AG09309 (cell line): ENCODE measurements around the gene TEX54.
"Not testable (repeated sequence)": the region's sequence is repeated elsewhere in the genome, so short reads cannot be mapped to it uniquely, and the experiment has no call there.

Source experiments
- DNase-seq: peaks from one replicate; pipeline ENCODE4 v3.0.0-alpha.2; 2010; ENCODE audit warnings: low read depth
- H3K4me3 ChIP-seq: 2 replicates; pipeline ENCODE4 v1.5.1; 2011; ENCODE audit warnings: mild to moderate bottlenecking, low read depth, low read length, moderate library complexity; ENCODE audit not compliant: control insufficient read depth
- TF ChIP-seq, protein P1 (sequence below): IDR thresholded peaks from 2 replicates; pipeline ENCODE4 v1.5.1; 2011; ENCODE audit warnings: mild to moderate bottlenecking, low read depth, low read length, inconsistent platforms; ENCODE audit not compliant: insufficient read depth, control insufficient read depth; ENCODE audit errors: missing control alignments

The TEX54 gene

DNA sequence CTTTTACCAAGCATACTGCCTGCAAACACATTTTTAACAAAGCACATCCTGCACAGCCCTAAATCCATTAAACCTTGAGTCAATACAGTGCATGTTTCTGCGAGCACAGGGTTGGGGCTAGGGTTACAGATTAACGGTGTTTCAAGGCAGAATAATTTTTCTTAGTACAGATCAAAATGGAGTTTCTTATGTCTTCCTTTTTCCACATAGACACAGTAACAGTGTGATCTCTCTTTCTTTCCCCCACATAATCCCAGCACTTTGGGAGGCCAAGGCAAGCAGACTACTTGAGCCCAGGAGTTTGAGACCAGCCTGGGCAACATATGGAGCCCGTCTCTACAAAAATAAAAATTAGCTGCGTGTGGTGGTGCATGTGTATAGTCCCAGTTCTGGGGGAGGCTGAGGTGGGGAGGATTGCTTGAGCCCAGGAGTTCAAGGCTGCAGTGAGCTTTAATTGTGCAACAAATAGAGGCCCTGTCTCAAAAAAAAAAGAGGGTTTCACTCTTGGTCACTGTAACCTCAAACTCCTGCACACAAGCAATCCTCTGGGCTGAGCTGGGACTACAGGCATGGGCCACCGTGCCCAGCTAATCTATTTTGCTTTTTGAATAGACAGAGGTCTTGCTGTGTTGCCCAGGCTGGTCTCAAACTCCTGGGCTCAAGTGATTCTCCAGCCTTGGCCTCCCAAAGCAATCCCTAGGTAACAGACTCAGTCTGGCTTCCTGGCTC lies 28.4 kb upstream of the TEX54 start:
- H3K4me3 ChIP-seq: no peak overlapping the region
- TF ChIP-seq, protein P1, sequence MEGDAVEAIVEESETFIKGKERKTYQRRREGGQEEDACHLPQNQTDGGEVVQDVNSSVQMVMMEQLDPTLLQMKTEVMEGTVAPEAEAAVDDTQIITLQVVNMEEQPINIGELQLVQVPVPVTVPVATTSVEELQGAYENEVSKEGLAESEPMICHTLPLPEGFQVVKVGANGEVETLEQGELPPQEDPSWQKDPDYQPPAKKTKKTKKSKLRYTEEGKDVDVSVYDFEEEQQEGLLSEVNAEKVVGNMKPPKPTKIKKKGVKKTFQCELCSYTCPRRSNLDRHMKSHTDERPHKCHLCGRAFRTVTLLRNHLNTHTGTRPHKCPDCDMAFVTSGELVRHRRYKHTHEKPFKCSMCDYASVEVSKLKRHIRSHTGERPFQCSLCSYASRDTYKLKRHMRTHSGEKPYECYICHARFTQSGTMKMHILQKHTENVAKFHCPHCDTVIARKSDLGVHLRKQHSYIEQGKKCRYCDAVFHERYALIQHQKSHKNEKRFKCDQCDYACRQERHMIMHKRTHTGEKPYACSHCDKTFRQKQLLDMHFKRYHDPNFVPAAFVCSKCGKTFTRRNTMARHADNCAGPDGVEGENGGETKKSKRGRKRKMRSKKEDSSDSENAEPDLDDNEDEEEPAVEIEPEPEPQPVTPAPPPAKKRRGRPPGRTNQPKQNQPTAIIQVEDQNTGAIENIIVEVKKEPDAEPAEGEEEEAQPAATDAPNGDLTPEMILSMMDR: no peak
- no peak for DNase-seq

DNA sequence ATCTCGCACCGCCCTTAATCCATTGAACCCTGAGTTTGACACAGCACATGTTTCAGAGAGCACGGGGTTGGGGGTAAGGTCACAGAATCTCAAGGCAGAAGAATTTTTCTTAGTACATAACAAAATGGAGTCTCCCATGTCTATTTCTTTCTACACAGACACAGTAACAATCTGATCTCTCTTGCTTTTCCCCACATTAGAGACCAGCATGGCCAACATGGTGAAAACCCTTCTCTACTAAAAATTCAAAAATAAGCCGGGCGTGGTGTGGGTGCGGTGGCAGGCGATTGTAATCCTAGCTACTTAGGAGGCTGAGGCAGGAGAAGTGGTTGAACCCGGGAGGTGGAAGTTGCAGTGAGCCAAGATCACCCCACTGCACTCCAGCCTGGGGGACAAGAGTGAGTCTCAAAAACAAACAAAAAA lies 26.7 kb upstream of the TEX54 start:
- H3K4me3 ChIP-seq, DNase-seq: not testable (repeated sequence)

DNA sequence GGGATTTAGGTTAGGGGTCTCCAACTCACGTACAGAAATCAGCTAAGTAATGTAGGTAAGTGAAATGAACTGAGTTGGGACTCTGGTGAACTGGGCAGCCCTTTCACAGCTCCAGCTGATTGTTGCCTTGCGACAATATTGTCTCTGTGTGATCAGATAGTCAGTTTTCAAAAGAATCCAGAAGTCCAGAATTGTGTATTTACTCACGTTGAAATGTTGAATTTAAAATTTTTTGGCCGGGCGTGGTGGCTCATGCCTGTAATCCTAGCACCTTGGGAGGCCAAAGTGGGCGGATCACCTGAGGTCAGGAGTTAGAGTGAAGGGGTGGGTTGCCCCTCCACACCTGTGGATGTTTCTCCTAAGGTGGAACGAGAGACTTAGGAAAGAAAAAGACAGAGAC lies 25.6 kb upstream of the TEX54 start:
- TF ChIP-seq, protein P1: no peak
- no peak for DNase-seq
- no peak overlapping the region for H3K4me3 ChIP-seq

DNA sequence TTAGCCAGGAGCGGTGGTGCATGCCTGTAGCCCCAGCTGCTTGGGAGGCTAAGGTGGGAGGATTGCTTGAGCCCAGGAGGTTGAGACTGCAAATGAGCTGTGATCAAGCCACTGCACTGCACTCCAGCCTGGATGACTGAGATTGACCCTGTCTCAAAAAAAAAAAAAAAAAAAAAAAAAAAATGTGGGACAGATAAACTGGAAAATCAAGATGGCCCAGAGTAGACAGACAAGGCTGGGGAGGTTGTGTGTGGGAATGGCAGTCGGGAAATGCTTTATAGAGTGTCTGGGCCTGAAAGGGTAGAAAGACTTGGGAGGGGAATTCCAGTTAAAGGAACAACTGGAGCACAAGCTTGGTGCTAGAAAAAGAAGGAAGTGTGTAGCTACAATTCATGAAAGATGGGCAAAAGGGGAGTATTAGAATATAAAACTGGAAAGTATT lies 24.9 kb upstream of the TEX54 start:
- DNase-seq: no peak
- H3K4me3 ChIP-seq: no peak overlapping the region
- TF ChIP-seq, protein P1: no peak

DNA sequence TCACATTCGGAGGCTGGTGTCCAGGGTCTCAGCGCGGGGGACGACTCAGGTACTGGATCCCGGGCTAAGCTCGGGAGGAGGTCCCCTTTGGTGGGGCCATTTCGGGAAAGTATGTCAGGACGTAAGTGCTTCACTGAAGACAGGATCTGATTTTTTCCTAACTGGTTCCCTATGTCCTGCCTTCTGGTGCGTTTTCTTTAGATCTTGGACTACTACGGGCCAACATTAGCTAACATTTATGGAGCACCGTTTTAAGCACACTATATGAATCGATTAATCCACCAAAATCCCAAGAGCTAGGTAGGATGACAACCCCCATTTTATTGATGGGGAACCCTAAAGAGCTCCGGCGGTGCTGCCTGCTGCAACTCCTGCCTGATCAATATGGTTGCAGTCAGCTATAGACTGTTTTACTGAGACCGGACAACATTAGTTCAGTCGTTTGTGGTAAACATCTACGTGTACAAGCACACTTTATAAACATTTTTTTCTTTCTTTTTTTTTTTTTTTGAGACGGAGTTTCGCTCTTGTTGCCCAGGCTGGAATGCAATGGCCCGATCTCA lies 23.8 kb upstream of the TEX54 start:
- TF ChIP-seq, protein P1: no peak
- no peak for DNase-seq
- H3K4me3 ChIP-seq: peak overlapping the region; percentile 98

DNA sequence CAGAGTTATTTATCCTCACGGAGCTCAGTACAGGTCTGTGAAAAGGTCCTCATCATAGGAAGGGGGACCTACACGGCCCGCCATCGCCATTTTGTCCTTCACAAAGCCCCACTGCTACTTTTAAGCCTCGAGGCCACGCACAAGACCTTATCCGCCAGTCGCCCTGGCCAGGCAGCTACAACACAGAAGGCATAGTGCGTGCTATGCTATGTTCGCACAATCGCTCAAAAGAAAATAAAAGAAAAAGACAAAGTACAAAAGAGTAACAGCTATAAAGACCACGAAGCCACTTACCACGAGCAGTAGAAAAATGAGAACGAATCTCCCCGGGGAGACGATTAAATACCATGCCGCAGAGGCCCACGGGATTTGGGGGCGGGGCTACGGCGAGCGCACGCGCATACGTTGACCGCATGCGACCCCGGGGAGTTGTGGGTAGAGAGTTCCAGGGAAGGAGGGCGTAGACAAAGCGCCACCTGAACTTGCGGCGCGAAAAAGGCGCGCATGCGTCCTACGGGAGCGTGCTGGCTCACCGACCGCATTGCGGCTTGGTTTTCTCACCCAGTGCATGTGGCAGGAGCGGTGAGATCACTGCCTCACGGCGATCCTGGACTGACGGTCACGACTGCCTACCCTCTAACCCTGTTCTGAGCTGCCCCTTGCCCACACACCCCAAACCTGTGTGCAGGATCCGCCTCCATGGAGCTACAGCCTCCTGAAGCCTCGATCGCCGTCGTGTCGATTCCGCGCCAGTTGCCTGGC lies 23.1 kb upstream of the TEX54 start:
- H3K4me3 ChIP-seq: peak overlapping the region; percentile 98
- TF ChIP-seq, protein P1: no peak
- peak; percentile 89 for DNase-seq
